Suprapubic skin (tissue), 4 donors: ENCODE data around the gene BACE1.

Experiments
- POLR2A ChIP-seq, 2 donors: fragments of 450-650 bp; IDR thresholded peaks; one replicate each; pipeline ENCODE4 v1.6.1; 2017; ENCODE audit warnings: antibody characterized with exemption in 2 of 2, mild to moderate bottlenecking in 2 of 2, moderate library complexity in 2 of 2
- POLR2AphosphoS5 ChIP-seq, 3 donors: sonication (generic); formaldehyde crosslinking; IDR thresholded peaks; one replicate each; pipeline ENCODE4 v1.6.1; 2017; ENCODE audit warnings: antibody characterized with exemption in 3 of 3
- TF ChIP-seq, protein P1 (sequence below), 2 donors: fragments of 200-600 bp in 1 of 2; fragments of 450-650 bp in 1 of 2; sonication (generic) in 1 of 2; IDR thresholded peaks; one replicate each; pipeline ENCODE4 v1.5.1; 2016 to 2019; ENCODE audit warnings: antibody characterized with exemption in 2 of 2, mild to moderate bottlenecking in 1 of 2, moderate library complexity in 1 of 2

DNA sequence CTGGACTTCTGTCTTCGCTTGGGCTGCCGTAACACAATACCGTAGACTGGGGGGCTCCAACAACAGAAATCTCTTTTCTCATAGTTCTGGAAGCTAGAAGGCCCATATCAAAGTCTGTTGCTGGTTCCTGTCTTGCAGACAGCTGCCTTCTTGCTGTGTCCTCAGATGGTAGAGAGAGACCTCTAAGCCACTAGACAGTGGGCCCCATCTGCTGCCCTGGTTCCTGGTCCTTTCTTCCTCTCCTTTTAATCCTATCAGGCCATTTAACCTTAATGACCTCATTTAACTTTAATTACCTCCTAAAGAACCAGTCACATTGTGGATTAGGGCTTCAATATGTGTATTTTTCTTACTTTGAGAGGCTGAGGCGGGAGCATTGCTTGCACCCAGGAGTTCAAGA lies 21.0 kb upstream of the BACE1 start:
- TF ChIP-seq, protein P1, sequence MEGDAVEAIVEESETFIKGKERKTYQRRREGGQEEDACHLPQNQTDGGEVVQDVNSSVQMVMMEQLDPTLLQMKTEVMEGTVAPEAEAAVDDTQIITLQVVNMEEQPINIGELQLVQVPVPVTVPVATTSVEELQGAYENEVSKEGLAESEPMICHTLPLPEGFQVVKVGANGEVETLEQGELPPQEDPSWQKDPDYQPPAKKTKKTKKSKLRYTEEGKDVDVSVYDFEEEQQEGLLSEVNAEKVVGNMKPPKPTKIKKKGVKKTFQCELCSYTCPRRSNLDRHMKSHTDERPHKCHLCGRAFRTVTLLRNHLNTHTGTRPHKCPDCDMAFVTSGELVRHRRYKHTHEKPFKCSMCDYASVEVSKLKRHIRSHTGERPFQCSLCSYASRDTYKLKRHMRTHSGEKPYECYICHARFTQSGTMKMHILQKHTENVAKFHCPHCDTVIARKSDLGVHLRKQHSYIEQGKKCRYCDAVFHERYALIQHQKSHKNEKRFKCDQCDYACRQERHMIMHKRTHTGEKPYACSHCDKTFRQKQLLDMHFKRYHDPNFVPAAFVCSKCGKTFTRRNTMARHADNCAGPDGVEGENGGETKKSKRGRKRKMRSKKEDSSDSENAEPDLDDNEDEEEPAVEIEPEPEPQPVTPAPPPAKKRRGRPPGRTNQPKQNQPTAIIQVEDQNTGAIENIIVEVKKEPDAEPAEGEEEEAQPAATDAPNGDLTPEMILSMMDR (IDR thresholded peaks at IDR 0.05) = no peak
- TF ChIP-seq POLR2A (IDR thresholded peaks at IDR 0.05) = no peak
- TF ChIP-seq POLR2AphosphoS5 (IDR thresholded peaks at IDR 0.05) = no peak
